K562 (cell line): ENCODE data around the gene LMO2. TPM values are rescaled to one million over a fixed set of nuclear protein-coding genes. Genes with fewer than 3 reads are reported as not detected.

Source experiments
- ATAC-seq: fragments of 200-7000 bp; cut with Tn5 transposase; 3 replicates; pipeline ENCODE4 v1.9.1; 2020; ENCODE audit warnings: moderate library complexity
- BruUV-seq: library from RNA; stranded (reverse); fragments of 400-500 nt; replicated peaks from 2 replicates; lab custom pipeline; 2021; lab: Mats Ljungman, UMichigan
- CTCF ChIA-PET: fragments of 300-600 bp; formaldehyde crosslinking; extraction: SDS; loops from one replicate; lab custom pipeline; 2021; ENCODE audit warnings: low intra/inter-chr PET ratio; lab: Yijun Ruan, JAX
- POLR2A ChIA-PET: fragments of 300-600, 350-650 bp; sonication (Branson Sonifier 250); formaldehyde crosslinking; extraction: SDS; loops from one replicate; lab custom pipeline; 2021; ENCODE audit warnings: antibody characterized with exemption, inconsistent platforms; lab: Yijun Ruan, JAX
- DNase-seq, 4 experiments: peaks; one replicate each; pipeline versions ENCODE4 v3.0.0 to v3.0.0-alpha.2; 2011 to 2018; ENCODE audit warnings: low spot score in 3 of 4, mixed read lengths in 3 of 4; ENCODE audit errors: extremely low read depth in 1 of 4
- FAIRE-seq: peaks from 2 replicates; lab custom pipeline; 2011; peaks lifted over from hg19 to GRCh38; lab: Jason Lieb, UNC
- H2AFZ ChIP-seq: 2 replicates; pipeline ENCODE4 v1.6.0; 2011; ENCODE audit warnings: low read depth, low read length, control low read depth, inconsistent platforms
- H3K27ac ChIP-seq: fragments of 200-600 bp; 3 replicates; pipeline ENCODE4 v1.8.0; 2011; ENCODE audit warnings: low read depth, mild to moderate bottlenecking, control low read depth, inconsistent platforms, low read length, moderate library complexity, mixed read lengths; ENCODE audit errors: extremely low read depth
- H3K27me3 ChIP-seq, 2 experiments: fragments of 300-600 bp in 1 of 2; 2 replicates in 1 of 2; 3 replicates in 1 of 2; pipeline versions ENCODE4 v1.6.0 to v1.8.0; 2011; ENCODE audit warnings: inconsistent platforms in 2 of 2, low read length in 2 of 2, mild to moderate bottlenecking in 1 of 2, mixed read lengths in 1 of 2, moderate library complexity in 1 of 2; ENCODE audit not compliant: control insufficient read depth in 2 of 2, insufficient read depth in 2 of 2
- H3K36me3 ChIP-seq: fragments of 300-600 bp; 3 replicates; pipeline ENCODE4 v1.8.0; 2011; ENCODE audit warnings: mild to moderate bottlenecking, low read length, inconsistent platforms; ENCODE audit not compliant: control insufficient read depth, insufficient read depth
- H3K4me1 ChIP-seq, 2 experiments: fragments of 200-600 bp in 1 of 2; replicated peaks in 1 of 2; 2 replicates in 1 of 2; 3 replicates in 1 of 2; pipeline versions ENCODE4 v1.5.1 to v1.8.0; 2011; ENCODE audit warnings: inconsistent platforms in 2 of 2, low read length in 2 of 2, mild to moderate bottlenecking in 1 of 2, mixed read lengths in 1 of 2, moderate library complexity in 1 of 2; ENCODE audit not compliant: control insufficient read depth in 2 of 2, insufficient read depth in 2 of 2
- H3K4me2 ChIP-seq: 2 replicates; pipeline ENCODE4 v1.6.1; 2011; ENCODE audit warnings: low read length, control low read depth, inconsistent platforms, mixed read lengths; ENCODE audit not compliant: insufficient read depth
- H3K4me3 ChIP-seq: fragments of 200-600 bp; sonication (generic), shearing (Covaris generic); 2 replicates; pipeline ENCODE4 v1.5.1; 2016; ENCODE audit warnings: control low read depth, inconsistent platforms
- H3K79me2 ChIP-seq: fragments of 200-600 bp; 3 replicates; pipeline ENCODE4 v1.8.0; 2011; ENCODE audit warnings: low read length, inconsistent platforms; ENCODE audit not compliant: control insufficient read depth, insufficient read depth
- H3K9ac ChIP-seq, 2 experiments: 2 replicates each; pipeline versions ENCODE4 v1.6.0 to v1.6.1; 2011; ENCODE audit warnings: low read depth in 2 of 2, low read length in 2 of 2, control low read depth in 1 of 2, inconsistent platforms in 1 of 2, mild to moderate bottlenecking in 1 of 2, mixed read lengths in 1 of 2; ENCODE audit not compliant: insufficient read depth in 1 of 2
- H3K9me1 ChIP-seq: one replicate; pipeline ENCODE4 v1.6.0; 2011; ENCODE audit warnings: inconsistent platforms, mild to moderate bottlenecking, low read length, moderate library complexity; ENCODE audit not compliant: control insufficient read depth, insufficient read depth
- H3K9me3 ChIP-seq: replicated peaks from 2 replicates; pipeline ENCODE4 v1.5.1; 2011; ENCODE audit warnings: low read depth, low read length, inconsistent platforms; ENCODE audit not compliant: control insufficient read depth, insufficient read depth
- H4K20me1 ChIP-seq: replicated peaks from 2 replicates; pipeline ENCODE4 v1.6.1; 2011; ENCODE audit warnings: low read length, inconsistent platforms, mixed read lengths; ENCODE audit not compliant: control insufficient read depth, insufficient read depth
- CXXC5 ChIP-seq: fragments of 250-450 bp; sonication (Bioruptor Pico); IDR thresholded peaks from 2 replicates; pipeline ENCODE4 v1.8.0; 2022; ENCODE audit warnings: inconsistent platforms, mild to moderate bottlenecking, moderate library complexity
- POLR2AphosphoS5 ChIP-seq: IDR thresholded peaks from 2 replicates; pipeline ENCODE4 v1.6.1; 2011; ENCODE audit warnings: mild to moderate bottlenecking, low read depth, low read length, moderate library complexity; ENCODE audit not compliant: control insufficient read depth, insufficient read depth
- SUPT5H ChIP-seq: fragments of 450-650 bp; IDR thresholded peaks from 2 replicates; pipeline ENCODE4 v1.6.1; 2016
- TAF15 ChIP-seq: fragments of 200-400 bp; formaldehyde crosslinking; IDR thresholded peaks from 2 replicates; pipeline ENCODE4 v1.6.1; 2017; ENCODE audit warnings: mild to moderate bottlenecking, low read depth, low read length, moderate library complexity
- ZBTB17 ChIP-seq: fragments of 450-650 bp; formaldehyde crosslinking; IDR thresholded peaks from 2 replicates; pipeline ENCODE4 v1.4.0; 2020; ENCODE audit warnings: mild to moderate bottlenecking
- WGBS: fragments of 100-300 bp; shearing (Covaris generic); methylation state at CpG from one replicate; pipeline ENCODE4 v1.1.6; 2016; ENCODE audit warnings: low coverage, mixed read lengths; ENCODE audit not compliant: insufficient coverage; ENCODE audit errors: missing lambda C conversion rate; 5-methylcytosine and 5-hydroxymethylcytosine counted together
- in situ Hi-C: fragments of 300-500 bp; cut with MboI; formaldehyde crosslinking; loops from 4 replicates; pipeline ENCODE4 v1.15.0; 2018; ENCODE audit warnings: inconsistent platforms, mixed read lengths
- intact Hi-C: fragments of 100-400 bp; cut with micrococcal nuclease; formaldehyde crosslinking; loops from 2 replicates; pipeline ENCODE4 v1.14.2; 2022
- polyA plus RNA-seq, 8 experiments: library from polyadenylated mRNA; depleted of rRNA in 4 of 8; stranded (reverse) in 5 of 8; unstranded in 3 of 8; fragments of >200 nt; fragmentation: Nextera tagmentation in 2 of 8; fragmentation: Illumina TruSeq in 1 of 8; extraction: Ambion mirVana in 2 of 8; extraction: Trizol in 1 of 8; gene quantifications; 2 replicates each; pipeline versions ENCODE4 v1.2.1 to v1.2.3, GENCODE V29; 2011 to 2014; ENCODE audit warnings: inconsistent platforms in 1 of 8, missing spikeins in 1 of 8
- total RNA-seq, 7 experiments: library from RNA; depleted of rRNA in 6 of 7; stranded (reverse); fragments of >200 nt in 6 of 7; fragmentation: Illumina TruSeq in 2 of 7; extraction: Trizol in 2 of 7; gene quantifications; 2 replicates each; pipeline versions ENCODE4 v1.2.1 to v1.2.3, GENCODE V29; 2011 to 2021; ENCODE audit warnings: low replicate concordance in 1 of 7

LMO2 gene
- total and polyA plus RNA-seq, 9 of the 15 experiments (the other 6 are each of a cell fraction or from before 2014, with no cell fraction given) = 6.9 to 126 (median 91.5) TPM

DNA sequence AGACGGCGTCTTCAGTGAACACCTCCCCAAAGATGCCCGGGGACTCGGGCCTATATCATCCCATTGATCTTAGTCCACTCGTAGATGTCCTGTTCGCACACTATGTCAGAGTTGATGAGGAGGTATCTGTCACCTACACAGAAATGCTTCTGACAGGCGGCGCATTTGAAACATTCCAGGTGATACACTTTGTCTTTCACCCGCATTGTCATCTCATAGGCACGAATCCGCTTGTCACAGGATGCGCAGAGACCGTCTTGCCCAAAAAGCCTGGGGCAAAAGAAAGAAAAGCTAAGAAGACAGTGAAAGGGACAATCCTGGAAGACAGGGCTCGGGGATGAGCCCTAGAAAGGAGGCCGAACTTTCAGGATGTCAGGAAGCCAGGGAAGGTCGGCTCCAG, 32.6 kb downstream of the LMO2 start:
- no peak overlapping the region for H2AFZ ChIP-seq
- H3K9ac ChIP-seq = no peak overlapping the region
- intact Hi-C loops = loop anchor here (10.0 kb wide), 1 partner anchor 495 kb away; the partner anchor contains the start of gene ABTB2
- H3K9me1 ChIP-seq = no peaks in the 10 kb centered on the region
- in situ Hi-C loops = loop anchor here (5.0 kb wide), 1 partner anchor 113 kb away; no protein-coding TSS in a partner anchor
- BruUV-seq = no TSS peak
- ChIA-PET CTCF (interaction anchor here (5.0 kb wide), 1 partner anchor 112 kb away, joined by 99 read pairs; no protein-coding TSS in a partner anchor), POLR2A (interaction anchor here (0.6 to 2.0 kb wide), 3 partner anchors 9 to 15 kb away, joined by 3 to 7 read pairs (median 3); no protein-coding TSS in a partner anchor)
- H3K4me2 ChIP-seq = no peak overlapping the region
- DNase-seq (no peak), FAIRE-seq (no peak), ATAC-seq (no peak)
- 0 out of 2 replicates have a peak, but pooled peaks have one; percentile 11 for TF ChIP-seq POLR2AphosphoS5
- TF ChIP-seq TAF15 = no peak
- no peak for TF ChIP-seq ZBTB17 (CRISPR knock-in tag)
- TF ChIP-seq SUPT5H = 0 out of 2 replicates have a peak, but pooled peaks have one; percentile 6
- TF ChIP-seq CXXC5 (CRISPR knock-in tag) = no peak
- H3K9me3 ChIP-seq = no peaks in the 10 kb centered on the region
- H3K36me3 ChIP-seq = peaks cover 74% of the 10 kb centered on the region
- peaks cover 1 to 5% of the 10 kb centered on the region in 2 experiments; a peak in 4 of 5 replicates for H3K4me1 ChIP-seq
- WGBS = 88% methylated on average over 16 of the region's 16 CpGs
- H4K20me1 ChIP-seq = no peaks in the 10 kb centered on the region
- peaks cover 27% of the 10 kb centered on the region for H3K79me2 ChIP-seq
- no peak overlapping the region for H3K27ac ChIP-seq
- no peaks in the 10 kb centered on the region for H3K27me3 ChIP-seq
- no peak overlapping the region for H3K4me3 ChIP-seq
